ENCODE measurements around the gene TMEM179. TPM values are rescaled to one million over a fixed set of nuclear protein-coding genes. Genes with fewer than 3 reads are reported as not detected.
"Not testable (repeated sequence)": the region's sequence is repeated elsewhere in the genome, so short reads cannot be mapped to it uniquely, and the experiment has no call there.

TMEM179 gene
- total RNA-seq, 1 donor from 2014 or later, result not detected

DNA sequence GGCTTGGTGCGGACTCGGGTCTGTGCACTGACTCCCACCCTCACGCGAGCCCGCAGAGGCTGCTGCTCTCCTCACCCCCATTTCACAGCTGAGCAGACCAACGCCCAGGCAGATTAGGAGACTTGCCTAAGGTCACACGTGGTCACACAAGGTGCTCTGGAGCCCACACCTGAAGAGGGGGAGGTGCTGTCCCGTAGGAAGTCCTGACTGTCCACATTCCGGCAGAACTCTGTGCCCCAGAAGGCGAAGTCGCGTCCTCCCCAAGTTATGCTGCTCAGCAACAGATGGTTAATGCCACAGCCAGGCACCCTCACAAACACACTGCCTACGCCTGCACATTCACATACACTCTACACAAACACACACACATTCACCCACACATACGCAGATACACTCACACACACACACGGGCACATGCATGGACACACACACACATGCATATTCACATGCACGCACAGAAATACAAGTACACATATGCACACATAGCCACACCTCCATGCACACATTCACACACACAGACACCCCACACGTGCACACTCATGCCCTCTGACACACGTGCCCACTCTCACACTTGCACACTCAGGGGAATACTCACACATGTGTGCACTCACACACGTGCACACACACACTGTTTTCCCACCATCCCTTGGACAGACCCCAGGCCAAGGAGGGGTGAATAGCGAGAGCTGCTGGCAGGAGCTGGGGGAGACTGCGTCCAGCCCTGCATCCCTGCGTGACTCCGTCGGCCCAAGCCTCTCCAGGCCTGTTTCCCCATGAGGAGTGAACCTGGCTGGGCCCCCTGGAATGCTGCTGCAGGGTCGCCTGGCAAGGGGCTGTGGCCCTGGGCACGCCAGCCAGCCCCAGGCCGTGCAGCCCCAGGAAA, 20.9 kb downstream of the TMEM179 start:
- ChIA-PET POLR2A (no interaction called here), CTCF (no interaction called here)
- Mint-ChIP-seq H3K27me3 (peaks cover 6% of the 10 kb centered on the region), H3K4me1 (no peaks in the 10 kb centered on the region), H3K9me3 (no peaks in the 10 kb centered on the region), H3K4me3 (no peak overlapping the region), H3K27ac (no peak overlapping the region), H3K36me3 (ENCODE audit: low read depth) (no peaks in the 10 kb centered on the region)
- DNase-seq (no peak), ATAC-seq (ENCODE audit: low read depth) (no peak)
- intact Hi-C loops (cut with micrococcal nuclease), result no loop called here
- TF ChIP-seq, protein P1, sequence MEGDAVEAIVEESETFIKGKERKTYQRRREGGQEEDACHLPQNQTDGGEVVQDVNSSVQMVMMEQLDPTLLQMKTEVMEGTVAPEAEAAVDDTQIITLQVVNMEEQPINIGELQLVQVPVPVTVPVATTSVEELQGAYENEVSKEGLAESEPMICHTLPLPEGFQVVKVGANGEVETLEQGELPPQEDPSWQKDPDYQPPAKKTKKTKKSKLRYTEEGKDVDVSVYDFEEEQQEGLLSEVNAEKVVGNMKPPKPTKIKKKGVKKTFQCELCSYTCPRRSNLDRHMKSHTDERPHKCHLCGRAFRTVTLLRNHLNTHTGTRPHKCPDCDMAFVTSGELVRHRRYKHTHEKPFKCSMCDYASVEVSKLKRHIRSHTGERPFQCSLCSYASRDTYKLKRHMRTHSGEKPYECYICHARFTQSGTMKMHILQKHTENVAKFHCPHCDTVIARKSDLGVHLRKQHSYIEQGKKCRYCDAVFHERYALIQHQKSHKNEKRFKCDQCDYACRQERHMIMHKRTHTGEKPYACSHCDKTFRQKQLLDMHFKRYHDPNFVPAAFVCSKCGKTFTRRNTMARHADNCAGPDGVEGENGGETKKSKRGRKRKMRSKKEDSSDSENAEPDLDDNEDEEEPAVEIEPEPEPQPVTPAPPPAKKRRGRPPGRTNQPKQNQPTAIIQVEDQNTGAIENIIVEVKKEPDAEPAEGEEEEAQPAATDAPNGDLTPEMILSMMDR (IDR thresholded peaks at IDR 0.05), result no peak

DNA sequence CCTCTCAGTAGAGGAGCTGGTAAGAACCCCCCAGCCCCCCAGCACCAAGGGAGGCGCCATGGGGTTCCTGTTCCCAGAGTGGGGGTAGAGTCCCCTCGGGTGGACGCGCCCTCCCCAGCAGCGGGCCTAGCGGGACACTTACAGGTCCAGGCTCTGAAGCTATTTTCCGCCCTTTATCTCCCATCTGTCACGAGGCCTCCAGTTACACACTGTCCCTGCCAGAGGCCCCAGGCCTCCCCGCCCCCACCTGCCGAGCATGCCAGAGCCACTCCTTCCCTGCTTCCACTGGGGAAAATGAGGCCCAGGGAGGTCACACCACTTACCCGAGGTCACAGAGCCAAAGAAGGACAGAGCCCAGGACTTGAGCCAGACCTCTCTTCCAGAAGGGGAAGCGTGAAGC, 21.9 kb downstream of the TMEM179 start:
- Mint-ChIP-seq H3K27ac (no peak overlapping the region), H3K4me1 (no peaks in the 10 kb centered on the region), H3K4me3 (no peak overlapping the region), H3K27me3 (peaks cover 6% of the 10 kb centered on the region), H3K9me3 (no peaks in the 10 kb centered on the region), H3K36me3 (ENCODE audit: low read depth) (no peaks in the 10 kb centered on the region)
- ChIA-PET CTCF (no interaction called here), POLR2A (no interaction called here)
- ATAC-seq (ENCODE audit: low read depth) (no peak), DNase-seq (no peak)
- TF ChIP-seq, protein P1 (IDR thresholded peaks at IDR 0.05), result no peak
- intact Hi-C loops (cut with micrococcal nuclease), result no loop called here

DNA sequence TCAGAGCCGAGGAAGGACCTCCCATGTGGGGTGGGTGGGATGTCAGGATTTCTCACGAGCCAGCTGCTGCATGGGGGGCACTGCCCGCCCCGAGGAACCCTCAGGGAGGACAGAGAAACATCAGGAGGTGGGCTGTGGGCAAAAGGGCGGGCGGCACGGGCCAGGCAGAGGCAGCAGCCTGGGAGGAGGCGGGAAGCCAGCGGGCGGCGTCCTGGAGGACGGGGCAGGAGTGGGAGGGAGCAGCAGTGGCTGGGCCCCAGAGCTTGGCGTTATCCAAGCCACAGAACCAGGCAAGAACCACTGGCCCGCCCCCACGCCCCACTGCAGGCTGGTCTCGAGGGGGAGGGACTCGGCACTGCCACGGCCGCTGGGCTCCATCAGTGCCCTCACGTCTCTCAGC, 22.6 kb downstream of the TMEM179 start:
- intact Hi-C loops (cut with micrococcal nuclease), result no loop called here
- Mint-ChIP-seq H3K9me3 (no peaks in the 10 kb centered on the region), H3K4me3 (no peak overlapping the region), H3K4me1 (no peaks in the 10 kb centered on the region), H3K27me3 (peaks cover 6% of the 10 kb centered on the region), H3K36me3 (ENCODE audit: low read depth) (no peaks in the 10 kb centered on the region), H3K27ac (no peak overlapping the region)
- TF ChIP-seq, protein P1 (IDR thresholded peaks at IDR 0.05), result no peak
- POLR2A ChIA-PET, result no interaction called here
- ATAC-seq (ENCODE audit: low read depth), result no peak
- no peak for DNase-seq
- CTCF ChIA-PET, result no interaction called here

DNA sequence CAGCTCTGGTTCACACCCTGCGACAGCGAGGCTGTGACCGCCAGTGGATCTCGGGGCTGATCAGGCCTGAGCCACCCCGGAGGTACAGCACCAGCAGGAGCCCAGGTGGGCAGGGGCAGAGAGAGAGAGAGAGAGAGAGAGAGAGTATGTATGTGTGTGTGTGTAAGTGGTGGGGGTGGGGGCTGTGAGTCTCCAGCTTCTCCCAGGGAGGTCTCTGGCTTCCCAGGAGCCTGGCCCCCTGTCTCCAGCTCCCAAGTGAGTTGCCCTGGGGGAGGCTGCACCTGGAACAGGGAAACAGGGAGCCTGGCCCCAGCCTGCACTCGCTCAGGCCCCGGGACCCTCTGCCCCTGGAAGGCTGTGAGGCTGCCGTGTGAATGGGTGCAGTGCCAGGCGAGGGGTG, 23.1 kb downstream of the TMEM179 start:
- ChIA-PET POLR2A (no interaction called here), CTCF (no interaction called here)
- peaks cover 6% of the 10 kb centered on the region for H3K27me3 Mint-ChIP-seq
- H3K4me1 Mint-ChIP-seq, result no peaks in the 10 kb centered on the region
- no peak overlapping the region for H3K27ac Mint-ChIP-seq
- no peaks in the 10 kb centered on the region for H3K9me3 Mint-ChIP-seq
- no peak overlapping the region for H3K4me3 Mint-ChIP-seq
- no peaks in the 10 kb centered on the region for H3K36me3 Mint-ChIP-seq (ENCODE audit: low read depth)
- TF ChIP-seq, protein P1 (IDR thresholded peaks at IDR 0.05), result no peak
- DNase-seq (no peak), ATAC-seq (ENCODE audit: low read depth) (no peak)
- intact Hi-C loops (cut with micrococcal nuclease), result no loop called here

DNA sequence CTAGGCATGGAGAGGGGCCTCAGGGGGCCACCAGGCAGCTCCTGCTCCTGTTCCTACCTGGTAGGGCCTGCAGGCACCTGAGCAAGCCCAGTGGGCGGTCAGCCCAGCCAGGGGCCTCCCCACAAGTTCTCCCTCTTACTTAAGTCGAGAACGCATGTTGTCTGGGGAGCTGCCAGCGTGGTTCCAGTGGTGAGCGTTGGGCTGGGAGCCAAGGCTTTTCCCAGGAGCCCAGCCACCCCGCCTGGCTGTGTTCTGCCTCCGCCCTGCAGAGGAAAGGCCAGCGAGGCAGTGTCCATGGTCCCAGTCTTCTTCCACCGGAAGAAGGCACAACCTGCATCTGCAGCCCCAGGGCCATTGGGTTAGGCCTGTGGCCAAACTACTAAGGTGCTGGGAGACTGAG, 23.6 kb downstream of the TMEM179 start:
- no peaks in the 10 kb centered on the region for H3K36me3 Mint-ChIP-seq (ENCODE audit: low read depth)
- DNase-seq, result no peak
- TF ChIP-seq, protein P1 (IDR thresholded peaks at IDR 0.05), result no peak
- H3K27ac Mint-ChIP-seq, result no peak overlapping the region
- no peaks in the 10 kb centered on the region for H3K9me3 Mint-ChIP-seq
- no peaks in the 10 kb centered on the region for H3K4me1 Mint-ChIP-seq
- ATAC-seq (ENCODE audit: low read depth), result no peak
- no peak overlapping the region for H3K4me3 Mint-ChIP-seq
- peaks cover 6% of the 10 kb centered on the region for H3K27me3 Mint-ChIP-seq
- intact Hi-C loops (cut with micrococcal nuclease), result no loop called here
- CTCF ChIA-PET, result no interaction called here
- POLR2A ChIA-PET, result no interaction called here

DNA sequence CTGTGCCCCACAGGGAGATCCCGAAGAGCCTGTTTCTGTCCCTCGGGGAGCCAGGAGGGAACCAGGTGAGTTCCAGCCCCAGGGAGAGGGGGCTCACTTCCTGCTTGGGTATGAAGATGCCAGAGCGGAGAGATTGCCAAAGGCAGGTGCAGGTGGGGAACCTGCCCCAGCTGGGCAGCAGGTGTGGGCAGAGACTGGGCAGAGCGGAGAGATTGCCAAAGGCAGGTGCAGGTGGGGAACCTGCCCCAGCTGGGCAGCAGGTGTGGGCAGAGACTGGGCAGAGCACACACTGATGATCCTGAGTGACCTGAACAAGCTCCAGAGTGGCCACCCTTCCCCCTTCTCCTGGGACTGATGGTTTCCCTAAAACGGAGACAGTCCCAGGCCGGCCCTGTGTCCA, 24.6 kb downstream of the TMEM179 start:
- POLR2A ChIA-PET; H3K36me3 Mint-ChIP-seq (ENCODE audit: low read depth); H3K4me3 Mint-ChIP-seq; ATAC-seq (ENCODE audit: low read depth); DNase-seq; H3K4me1 Mint-ChIP-seq; CTCF ChIA-PET; H3K27ac Mint-ChIP-seq; H3K9me3 Mint-ChIP-seq; H3K27me3 Mint-ChIP-seq; intact Hi-C loops (cut with micrococcal nuclease): not testable (repeated sequence)
